ENCODE results near the gene SLC29A1. TPM values are rescaled to one million over a fixed set of nuclear protein-coding genes. Genes with fewer than 3 reads are reported as not detected.

Gene SLC29A1
- total and polyA plus RNA-seq, 9 of the 15 experiments (the other 6 are each of a cell fraction or from before 2014, with no cell fraction given) = 18.9 to 170 (median 57.7) TPM

DNA sequence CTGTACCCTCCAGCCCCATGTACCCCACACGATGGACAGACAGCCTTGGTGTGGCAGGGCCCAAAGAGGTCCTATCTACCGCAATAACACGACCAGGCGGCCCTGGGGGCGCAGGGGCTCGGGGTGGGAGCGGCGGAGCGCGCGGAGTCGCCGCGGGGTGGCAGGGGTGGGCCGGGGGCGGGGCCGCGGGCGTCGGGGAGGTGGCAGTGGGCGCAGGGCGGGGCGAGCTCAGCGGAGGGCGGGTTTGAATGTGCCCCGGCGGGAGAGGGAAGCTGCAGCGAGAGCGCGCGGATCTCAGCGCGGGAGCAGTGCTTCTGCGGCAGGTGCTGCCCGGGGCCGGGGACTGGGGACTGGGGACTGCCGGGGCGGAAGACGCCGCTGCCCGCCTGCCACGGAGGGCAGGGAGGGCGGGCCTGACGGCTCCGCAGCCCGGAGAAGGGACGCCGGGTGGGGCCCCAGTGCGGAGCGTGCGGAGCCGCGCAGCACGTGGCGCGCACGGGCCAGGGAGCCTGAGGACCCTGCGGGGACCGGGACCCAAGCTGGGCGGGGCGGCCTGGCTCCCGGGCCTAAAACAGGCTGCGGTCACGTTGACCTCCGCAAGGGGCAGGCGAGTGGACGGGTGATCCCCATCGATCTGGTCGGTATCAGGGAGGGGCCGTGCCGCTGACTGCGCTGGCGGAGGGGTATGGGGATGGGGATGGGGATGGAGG lies at the start of gene SLC29A1 (continued):
- TF ChIP-seq CEBPB (tag; IDR thresholded peaks at IDR 0.05) (no peak), ZNF830 (CRISPR knock-in tag; IDR thresholded peaks at IDR 0.05) (no peak), CTCFL (IDR thresholded peaks at IDR 0.05; ENCODE audit: borderline replicate concordance, insufficient read depth, low read depth, low read length, poor library complexity, severe bottlenecking) (peak; percentile 12), ASH1L (IDR thresholded peaks at IDR 0.05; ENCODE audit: borderline replicate concordance, low read depth, partially characterized antibody) (no peak), ETV5 (CRISPR knock-in tag; IDR thresholded peaks at IDR 0.05; ENCODE audit: low read depth) (0 out of 2 replicates have a peak, but pooled peaks have one; percentile 44), PHF21A (IDR thresholded peaks at IDR 0.05; ENCODE audit: borderline replicate concordance, low read depth) (no peak), CBX8 (IDR thresholded peaks at IDR 0.05; ENCODE audit: borderline replicate concordance, extremely low read depth, low read depth, low read length, poor library complexity, severe bottlenecking) (no peak), DMBX1 (CRISPR knock-in tag; IDR thresholded peaks at IDR 0.05; ENCODE audit: borderline replicate concordance) (no peak), ZNF347 (CRISPR knock-in tag; IDR thresholded peaks at IDR 0.05; ENCODE audit: low read depth) (no peak), RBM14 (IDR thresholded peaks at IDR 0.05; ENCODE audit: borderline replicate concordance, insufficient read depth, low read depth, low read length) (no peak), ZNF766 (CRISPR knock-in tag; conservative IDR thresholded peaks at IDR 0.05) (no peak)
- TF ChIP-seq, protein P1, sequence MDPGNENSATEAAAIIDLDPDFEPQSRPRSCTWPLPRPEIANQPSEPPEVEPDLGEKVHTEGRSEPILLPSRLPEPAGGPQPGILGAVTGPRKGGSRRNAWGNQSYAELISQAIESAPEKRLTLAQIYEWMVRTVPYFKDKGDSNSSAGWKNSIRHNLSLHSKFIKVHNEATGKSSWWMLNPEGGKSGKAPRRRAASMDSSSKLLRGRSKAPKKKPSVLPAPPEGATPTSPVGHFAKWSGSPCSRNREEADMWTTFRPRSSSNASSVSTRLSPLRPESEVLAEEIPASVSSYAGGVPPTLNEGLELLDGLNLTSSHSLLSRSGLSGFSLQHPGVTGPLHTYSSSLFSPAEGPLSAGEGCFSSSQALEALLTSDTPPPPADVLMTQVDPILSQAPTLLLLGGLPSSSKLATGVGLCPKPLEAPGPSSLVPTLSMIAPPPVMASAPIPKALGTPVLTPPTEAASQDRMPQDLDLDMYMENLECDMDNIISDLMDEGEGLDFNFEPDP (CRISPR knock-in tag; IDR thresholded peaks at IDR 0.05) = no peak
- TF ChIP-seq, protein P2, sequence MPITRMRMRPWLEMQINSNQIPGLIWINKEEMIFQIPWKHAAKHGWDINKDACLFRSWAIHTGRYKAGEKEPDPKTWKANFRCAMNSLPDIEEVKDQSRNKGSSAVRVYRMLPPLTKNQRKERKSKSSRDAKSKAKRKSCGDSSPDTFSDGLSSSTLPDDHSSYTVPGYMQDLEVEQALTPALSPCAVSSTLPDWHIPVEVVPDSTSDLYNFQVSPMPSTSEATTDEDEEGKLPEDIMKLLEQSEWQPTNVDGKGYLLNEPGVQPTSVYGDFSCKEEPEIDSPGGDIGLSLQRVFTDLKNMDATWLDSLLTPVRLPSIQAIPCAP (CRISPR knock-in tag; IDR thresholded peaks at IDR 0.05; ENCODE audit: borderline replicate concordance) = no peak
- TF ChIP-seq, protein P3, sequence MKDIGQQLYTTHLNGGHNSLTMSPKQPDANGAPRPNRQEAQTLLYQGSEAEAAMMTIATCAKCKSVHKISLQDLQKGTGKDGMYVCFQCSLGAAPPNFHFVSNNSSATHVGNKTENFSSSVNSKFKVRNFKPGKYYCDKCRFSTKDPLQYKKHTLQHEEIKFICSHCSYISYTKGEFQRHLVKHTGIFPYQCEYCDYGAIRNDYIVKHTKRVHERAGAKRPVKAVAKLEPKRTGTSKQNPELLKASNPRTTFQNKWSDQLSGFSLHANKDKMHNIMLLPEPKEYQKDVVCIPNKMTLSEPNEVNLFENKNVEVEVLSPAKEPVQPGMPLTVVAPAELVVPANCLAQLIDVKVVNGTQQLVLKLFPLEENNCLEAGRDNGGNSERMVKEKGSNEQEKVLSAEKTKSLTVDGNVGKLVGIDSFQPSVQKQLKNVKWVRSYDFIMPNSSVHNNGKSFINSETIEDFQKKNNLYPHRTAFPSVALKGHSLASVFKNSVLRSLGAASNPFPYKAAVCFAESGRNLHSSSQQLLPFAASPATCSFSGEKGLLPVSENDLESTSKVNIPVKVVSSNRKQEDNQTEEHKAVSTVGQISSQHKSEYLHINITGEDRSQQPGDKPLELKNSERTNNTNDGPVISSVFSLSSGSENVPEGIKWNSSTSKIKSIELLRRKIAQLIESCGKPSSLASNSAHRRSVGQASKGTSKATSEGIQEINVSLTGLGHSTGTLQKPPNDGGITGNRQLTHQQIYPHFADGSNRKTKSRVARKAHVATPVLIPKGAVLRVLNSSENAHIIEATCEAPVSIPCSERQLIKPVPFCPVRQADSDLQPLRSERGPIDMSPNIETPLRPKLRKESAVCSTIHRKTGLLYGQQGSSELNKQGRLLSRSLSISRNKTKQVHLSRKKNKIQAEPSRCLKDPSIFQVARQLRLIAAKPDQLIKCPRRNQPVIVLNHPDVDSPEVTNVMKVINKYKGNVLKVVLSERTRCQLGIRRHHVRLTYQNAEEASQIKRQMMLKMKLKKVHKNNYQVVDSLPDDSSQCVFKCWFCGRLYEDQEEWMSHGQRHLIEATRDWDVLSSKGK (CRISPR knock-in tag; IDR thresholded peaks at IDR 0.05) = no peak
- TF ChIP-seq, protein P4, sequence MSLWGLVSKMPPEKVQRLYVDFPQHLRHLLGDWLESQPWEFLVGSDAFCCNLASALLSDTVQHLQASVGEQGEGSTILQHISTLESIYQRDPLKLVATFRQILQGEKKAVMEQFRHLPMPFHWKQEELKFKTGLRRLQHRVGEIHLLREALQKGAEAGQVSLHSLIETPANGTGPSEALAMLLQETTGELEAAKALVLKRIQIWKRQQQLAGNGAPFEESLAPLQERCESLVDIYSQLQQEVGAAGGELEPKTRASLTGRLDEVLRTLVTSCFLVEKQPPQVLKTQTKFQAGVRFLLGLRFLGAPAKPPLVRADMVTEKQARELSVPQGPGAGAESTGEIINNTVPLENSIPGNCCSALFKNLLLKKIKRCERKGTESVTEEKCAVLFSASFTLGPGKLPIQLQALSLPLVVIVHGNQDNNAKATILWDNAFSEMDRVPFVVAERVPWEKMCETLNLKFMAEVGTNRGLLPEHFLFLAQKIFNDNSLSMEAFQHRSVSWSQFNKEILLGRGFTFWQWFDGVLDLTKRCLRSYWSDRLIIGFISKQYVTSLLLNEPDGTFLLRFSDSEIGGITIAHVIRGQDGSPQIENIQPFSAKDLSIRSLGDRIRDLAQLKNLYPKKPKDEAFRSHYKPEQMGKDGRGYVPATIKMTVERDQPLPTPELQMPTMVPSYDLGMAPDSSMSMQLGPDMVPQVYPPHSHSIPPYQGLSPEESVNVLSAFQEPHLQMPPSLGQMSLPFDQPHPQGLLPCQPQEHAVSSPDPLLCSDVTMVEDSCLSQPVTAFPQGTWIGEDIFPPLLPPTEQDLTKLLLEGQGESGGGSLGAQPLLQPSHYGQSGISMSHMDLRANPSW (CRISPR knock-in tag; IDR thresholded peaks at IDR 0.05) = no peak
